Lower lobe of right lung (tissue), 2 donors: ENCODE results near the gene GALP. TPM values are rescaled to one million over a fixed set of nuclear protein-coding genes. Genes with fewer than 3 reads are reported as not detected.
A peak's percentile ranks its signal among the peaks of the same experiment; 100 is the strongest.

Experiments used
- ATAC-seq, 2 donors: fragments of 200-7000 bp; cut with Tn5 transposase; one replicate each; pipeline ENCODE4 v1.9.1; 2020 to 2022; ENCODE audit warnings: mild to moderate bottlenecking in 2 of 2, moderate library complexity in 2 of 2
- DNase-seq: peaks from one replicate; pipeline ENCODE4 v3.0.0-alpha.2; 2020
- H3K27ac ChIP-seq: fragments of 200-600 bp; one replicate; pipeline ENCODE4 v1.8.0; 2022
- H3K27me3 ChIP-seq: fragments of 200-600 bp; one replicate; pipeline ENCODE4 v1.8.0; 2022; ENCODE audit warnings: low read depth
- H3K36me3 ChIP-seq: fragments of 200-600 bp; one replicate; pipeline ENCODE4 v1.8.0; 2022; ENCODE audit warnings: mild to moderate bottlenecking
- H3K4me1 ChIP-seq: fragments of 200-600 bp; one replicate; pipeline ENCODE4 v1.8.0; 2022
- H3K4me3 ChIP-seq: fragments of 200-600 bp; one replicate; pipeline ENCODE4 v1.8.0; 2022; ENCODE audit warnings: mild to moderate bottlenecking
- H3K9me3 ChIP-seq: fragments of 200-600 bp; one replicate; pipeline ENCODE4 v1.8.0; 2022
- CTCF ChIP-seq: fragments of 200-600 bp; IDR thresholded peaks from one replicate; pipeline ENCODE4 v1.8.0; 2022; ENCODE audit warnings: antibody characterized with exemption, mild to moderate bottlenecking
- intact Hi-C: fragments of 100-400 bp; cut with DNase I; formaldehyde crosslinking; loops from one replicate; pipeline ENCODE4 v1.11.0; 2022
- total RNA-seq: library from RNA; stranded (reverse); fragmentation: NEBNext Ultra II Directional; extraction: Animal tissue kit (Norgen Biotek cat#: 25700); gene quantifications from one replicate; pipeline ENCODE4 v1.2.1, GENCODE V29; 2021
- donor health status: DM: no; HTN: yes; CAD: no; lungs with severe emphysema.

Gene GALP
- total RNA-seq, 1 donor from 2014 or later, result not detected

GRCh38 chr19:56139847-56140582 is 35.8 kb upstream of the GALP start:
- Histone ChIP-seq H3K36me3 (no peaks in the 10 kb centered on the region), H3K4me1 (peaks cover 52% of the 10 kb centered on the region), H3K4me3 (peak overlapping the region; percentile 75), H3K27me3 (no peaks in the 10 kb centered on the region), H3K9me3 (no peaks in the 10 kb centered on the region), H3K27ac (peak overlapping the region; percentile 90)
- TF ChIP-seq CTCF, result no peak
- intact Hi-C loops, result no loop called here
- ATAC-seq (no peak), DNase-seq (no peak)

- ATAC-seq, result peak; percentile 89 to 94
- Histone ChIP-seq H3K36me3 (no peaks in the 10 kb centered on the region), H3K4me3 (peak within 1 kb of the TSS; percentile 75), H3K27me3 (no peaks in the 10 kb centered on the region), H3K9me3 (no peaks in the 10 kb centered on the region), H3K4me1 (peaks cover 52% of the 10 kb centered on the region), H3K27ac (peak within 1 kb of the TSS; percentile 90)
- DNase-seq, result peak; percentile 98
- intact Hi-C loops, result no loop called here
- TF ChIP-seq CTCF, result no peak
Observed at GRCh38 chr19:56140583-56141416, 35.0 kb upstream of the GALP start, which contains the start of gene ZNF444. ZNF444 (plus strand) TSS chr19:56141287; CDS start chr19:56146912, 5,625 bp downstream.

GRCh38 chr19:56141417-56141993 is 34.3 kb upstream of the GALP start:
- Histone ChIP-seq H3K9me3 (no peaks in the 10 kb centered on the region), H3K4me1 (peaks cover 52% of the 10 kb centered on the region), H3K27ac (peak overlapping the region; percentile 90), H3K36me3 (peaks cover 6% of the 10 kb centered on the region), H3K4me3 (peak overlapping the region; percentile 75), H3K27me3 (no peaks in the 10 kb centered on the region)
- ATAC-seq (no peak), DNase-seq (no peak)
- intact Hi-C loops, result no loop called here
- no peak for TF ChIP-seq CTCF

- DNase-seq, result peak; percentile 73
- intact Hi-C loops, result no loop called here
- H3K27ac ChIP-seq, result peak overlapping the region; percentile 90
- peaks cover 13% of the 10 kb centered on the region for H3K36me3 ChIP-seq
- H3K27me3 ChIP-seq, result no peaks in the 10 kb centered on the region
- ATAC-seq, result peak; percentile 29 to 37
- peaks cover 49% of the 10 kb centered on the region for H3K4me1 ChIP-seq
- peak overlapping the region; percentile 75 for H3K4me3 ChIP-seq
- no peak for TF ChIP-seq CTCF
- no peaks in the 10 kb centered on the region for H3K9me3 ChIP-seq
Observed at GRCh38 chr19:56142087-56142787, 33.6 kb upstream of the GALP start.

- TF ChIP-seq CTCF, result no peak
- Histone ChIP-seq H3K27me3 (no peaks in the 10 kb centered on the region), H3K4me1 (peaks cover 42% of the 10 kb centered on the region), H3K27ac (peak overlapping the region; percentile 90), H3K9me3 (no peaks in the 10 kb centered on the region), H3K4me3 (peak overlapping the region; percentile 22), H3K36me3 (peaks cover 21% of the 10 kb centered on the region)
- intact Hi-C loops, result no loop called here
- no peak for DNase-seq
- no peak for ATAC-seq
Observed at GRCh38 chr19:56142897-56143434, 32.8 kb upstream of the GALP start.
